Stimulated activated CD8-positive, alpha-beta memory T cell treated with anti-CD3 and anti-CD28 coated beads, Interleukin-7, amount 100 ng/mL, for 48 hours (primary cell): Measurements from ENCODE around the gene REC114.
"Not testable (repeated sequence)": the region's sequence is repeated elsewhere in the genome, so short reads cannot be mapped to it uniquely, and the experiment has no call there.

Experiments used
- DNase-seq, 2 donors: peaks; one replicate each; pipeline ENCODE4 v3.0.0-alpha.2; 2020; ENCODE audit warnings: low read depth in 1 of 2; ENCODE audit errors: extremely low read depth in 1 of 2

Gene REC114, protein sequence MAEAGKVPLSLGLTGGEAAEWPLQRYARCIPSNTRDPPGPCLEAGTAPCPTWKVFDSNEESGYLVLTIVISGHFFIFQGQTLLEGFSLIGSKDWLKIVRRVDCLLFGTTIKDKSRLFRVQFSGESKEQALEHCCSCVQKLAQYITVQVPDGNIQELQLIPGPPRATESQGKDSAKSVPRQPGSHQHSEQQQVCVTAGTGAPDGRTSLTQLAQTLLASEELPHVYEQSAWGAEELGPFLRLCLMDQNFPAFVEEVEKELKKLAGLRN

DNA sequence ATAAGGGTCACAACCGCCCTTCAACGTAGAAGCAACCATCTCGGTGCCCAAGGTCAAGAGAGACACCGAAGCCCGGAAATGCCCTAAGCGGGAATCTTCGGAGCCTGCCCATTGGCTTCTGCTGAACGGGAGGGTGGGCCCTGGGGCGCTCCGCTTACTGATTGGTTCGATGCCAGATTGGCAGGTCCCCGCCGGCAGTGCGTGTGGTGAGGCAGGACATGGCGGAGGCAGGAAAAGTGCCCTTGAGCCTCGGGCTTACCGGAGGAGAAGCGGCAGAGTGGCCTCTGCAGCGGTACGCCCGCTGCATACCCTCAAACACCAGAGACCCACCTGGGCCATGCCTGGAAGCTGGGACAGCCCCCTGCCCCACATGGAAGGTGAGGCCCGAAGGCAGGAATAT lies at the start of gene REC114:
REC114 (plus strand) TSS at position 197 of the 400 bp plus-strand sequence; CDS start at position 219, 22 bp downstream.
- DNase-seq, result no peak

DNA sequence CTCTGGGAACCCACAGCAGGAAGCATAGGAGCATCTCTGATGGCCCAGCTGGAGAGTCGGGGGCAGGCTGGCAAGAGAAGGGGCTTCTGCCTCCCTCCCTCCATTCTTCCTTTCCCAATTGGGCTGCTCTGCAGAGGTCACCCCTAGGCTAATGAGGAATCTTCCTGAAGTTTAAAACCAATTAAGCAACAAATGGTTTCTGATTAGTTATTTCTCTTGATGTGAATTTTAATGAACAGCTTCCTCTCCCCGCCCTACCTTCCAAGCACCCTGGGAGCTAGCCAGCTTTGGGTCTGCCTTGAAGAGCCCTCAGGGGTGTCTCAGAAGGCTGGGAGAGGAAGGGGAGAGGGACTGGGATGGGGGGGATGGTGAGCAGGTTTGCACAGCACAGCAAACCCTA lies 49.6 kb upstream of the REC114 start:
- no peak for DNase-seq

DNA sequence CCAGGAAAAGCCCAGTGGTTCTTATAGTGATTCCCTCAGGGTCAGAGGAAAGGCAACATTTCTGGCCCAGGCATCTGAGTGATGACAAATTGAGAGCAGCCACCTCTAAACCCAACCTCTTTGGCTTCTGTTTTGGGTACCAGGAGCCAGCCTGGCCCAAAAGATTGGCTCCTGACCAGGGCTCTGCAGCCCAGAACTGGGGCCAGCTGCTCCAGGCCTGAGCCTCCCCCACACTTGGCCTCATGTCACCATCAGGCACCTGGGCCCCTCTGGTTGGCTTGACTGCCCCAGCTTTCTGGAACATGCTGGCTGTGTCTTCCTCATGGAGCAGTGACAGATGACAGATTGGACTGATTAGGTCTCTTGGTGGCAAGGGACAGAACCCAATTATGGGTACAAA lies 48.2 kb upstream of the REC114 start:
- DNase-seq, result no peak

DNA sequence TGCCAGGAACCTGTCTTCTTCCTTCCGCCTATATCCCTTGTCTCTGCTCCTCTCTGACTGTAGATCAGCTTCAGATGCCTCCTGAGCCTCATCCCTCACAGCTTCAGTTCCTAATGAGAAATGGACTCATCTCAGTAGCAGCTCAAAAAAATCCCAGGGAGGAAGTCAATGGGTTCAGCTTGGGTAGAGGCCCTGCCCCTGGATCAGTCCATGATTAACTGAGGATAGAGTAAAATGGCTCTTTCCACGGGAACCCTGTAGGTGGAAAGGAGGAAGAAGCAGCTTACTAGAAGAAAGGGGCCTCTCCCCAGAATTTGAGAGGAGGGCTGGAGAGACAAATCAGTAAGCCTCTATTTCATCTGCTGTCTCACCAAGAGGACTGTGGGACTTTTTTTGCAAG lies 47.3 kb upstream of the REC114 start:
- no peak for DNase-seq

DNA sequence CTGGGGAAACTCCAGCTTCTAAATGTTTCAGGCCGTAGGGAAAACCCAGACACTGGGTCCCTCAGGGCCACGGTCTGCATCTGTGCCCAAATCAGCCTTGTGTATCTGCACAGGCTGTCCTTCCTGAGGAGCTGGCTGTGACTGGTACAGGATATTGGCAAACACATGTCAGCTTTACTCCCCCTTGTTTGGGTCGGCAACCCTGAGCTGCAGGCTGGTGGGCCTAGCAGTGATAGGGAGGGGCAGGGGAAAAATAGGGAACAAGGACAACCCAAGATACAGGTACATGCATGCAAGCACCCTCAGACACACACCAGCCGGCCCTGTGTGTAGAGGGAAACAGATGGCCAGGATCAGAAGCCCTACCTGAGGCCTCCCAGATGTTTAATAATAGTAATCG lies 45.5 kb upstream of the REC114 start:
- no peak for DNase-seq

DNA sequence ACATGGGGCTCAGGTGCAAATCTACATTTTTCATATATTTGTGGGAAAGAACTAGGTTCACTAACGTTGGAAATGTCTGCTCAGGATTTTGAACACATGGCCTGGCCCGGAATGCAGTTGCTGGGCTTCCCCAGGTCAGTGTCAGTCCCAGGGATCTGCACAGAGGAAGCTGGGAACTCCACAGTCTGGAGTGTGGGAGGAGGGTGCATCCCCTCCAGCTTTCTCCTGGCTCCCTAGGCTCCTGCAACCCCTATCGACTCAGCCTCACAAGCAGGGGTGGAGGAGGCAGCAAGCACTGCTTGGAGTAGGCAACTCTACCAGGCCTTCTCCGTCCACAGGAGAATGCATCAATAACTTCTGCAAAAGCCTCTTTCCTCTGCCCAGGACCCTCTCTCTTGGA lies 44.1 kb upstream of the REC114 start:
- DNase-seq, result no peak

DNA sequence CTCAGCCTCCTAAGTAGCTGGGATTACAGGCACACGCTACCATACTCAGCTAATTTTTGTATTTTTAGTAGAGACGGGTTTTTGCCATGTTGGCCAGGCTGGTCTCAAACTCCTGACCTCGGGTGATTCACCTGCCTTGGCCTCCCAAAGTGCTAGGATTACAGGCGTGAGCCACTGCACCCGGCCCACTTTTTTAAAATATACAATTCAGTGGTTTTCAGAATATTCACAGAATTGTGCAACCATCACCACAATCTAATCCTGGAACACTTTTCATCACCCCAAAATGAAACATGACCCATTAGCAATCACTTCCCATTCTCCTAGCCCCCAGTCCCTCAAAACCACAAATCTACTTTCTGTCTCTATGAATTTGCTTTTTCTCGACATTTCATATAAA lies 42.7 kb upstream of the REC114 start:
- not testable (repeated sequence) for DNase-seq

DNA sequence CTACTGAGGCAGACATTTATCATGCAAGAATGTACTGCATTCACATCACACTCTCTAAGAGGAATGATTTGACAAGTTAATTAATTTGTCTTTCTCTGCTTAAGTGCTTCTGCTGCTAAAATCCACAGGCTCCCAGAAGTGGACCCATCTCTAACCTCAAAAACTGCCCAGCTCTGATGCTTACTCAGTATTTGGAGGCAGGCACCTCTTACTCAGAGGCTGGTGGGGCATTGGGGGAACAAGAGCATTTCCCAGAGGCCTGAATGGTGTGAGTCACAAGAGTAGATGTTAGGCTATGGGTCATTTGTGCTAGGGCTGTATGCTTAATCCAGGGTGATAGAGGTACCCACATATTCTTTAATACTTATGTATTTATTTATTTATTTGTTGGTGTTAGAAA lies 39.8 kb upstream of the REC114 start:
- no peak for DNase-seq

DNA sequence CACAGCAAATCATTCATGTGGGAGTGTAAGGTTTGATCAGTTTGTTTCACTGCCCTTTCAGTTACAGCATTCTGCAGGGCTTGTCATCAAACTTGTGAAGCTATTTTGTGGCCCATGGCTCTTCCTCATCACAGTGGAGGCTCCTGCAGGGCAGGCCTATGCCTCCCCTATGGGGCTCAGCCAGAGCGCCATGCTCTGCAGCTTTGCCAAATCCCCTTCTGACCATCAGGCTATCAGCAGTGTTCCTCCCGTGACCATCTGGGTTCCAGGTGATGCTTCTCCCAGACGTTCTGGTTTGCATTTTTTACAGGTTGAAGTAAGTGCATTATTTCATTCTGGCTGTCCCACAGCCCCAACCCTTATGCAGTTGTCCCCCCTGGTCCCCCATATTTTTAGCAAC lies 28.1 kb upstream of the REC114 start:
- no peak for DNase-seq

DNA sequence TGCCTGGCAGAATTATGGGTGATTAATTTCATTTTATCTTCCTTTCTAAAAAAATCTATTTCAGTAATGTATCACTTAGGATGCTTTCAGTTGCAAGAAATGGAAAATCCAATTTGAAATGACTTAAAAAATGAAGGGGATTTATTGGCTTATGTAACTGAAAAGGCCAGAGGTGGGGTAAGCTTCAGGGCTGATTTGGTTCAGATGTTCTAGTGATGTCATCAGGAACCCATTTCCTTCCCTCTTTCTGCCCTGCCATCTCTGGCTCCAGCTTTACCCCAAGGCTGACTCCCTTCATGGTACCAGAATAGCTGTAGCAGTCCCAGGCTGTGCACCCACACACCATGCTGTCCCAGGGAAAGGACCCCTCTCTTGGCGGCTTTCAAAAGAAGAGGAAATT lies 18.5 kb upstream of the REC114 start:
- DNase-seq, result no peak

DNA sequence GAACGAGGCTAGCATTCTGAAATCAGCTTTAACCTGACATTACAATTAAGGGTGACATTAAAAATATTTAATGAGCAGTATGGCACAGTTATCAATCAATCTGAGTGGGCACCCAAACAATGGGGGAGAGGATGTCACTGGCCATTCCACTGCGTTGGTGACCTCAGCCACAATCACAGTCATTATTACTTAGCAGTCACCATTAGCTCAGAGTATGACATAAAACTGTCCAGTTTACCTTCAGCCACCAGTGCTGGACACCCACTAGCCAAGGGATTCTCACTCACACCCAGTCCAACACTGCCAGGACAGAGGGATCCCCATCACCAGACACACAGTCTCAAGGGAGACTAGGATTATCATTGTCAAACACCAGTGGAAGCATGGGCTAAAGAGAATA lies 17.5 kb upstream of the REC114 start:
- DNase-seq, result no peak

DNA sequence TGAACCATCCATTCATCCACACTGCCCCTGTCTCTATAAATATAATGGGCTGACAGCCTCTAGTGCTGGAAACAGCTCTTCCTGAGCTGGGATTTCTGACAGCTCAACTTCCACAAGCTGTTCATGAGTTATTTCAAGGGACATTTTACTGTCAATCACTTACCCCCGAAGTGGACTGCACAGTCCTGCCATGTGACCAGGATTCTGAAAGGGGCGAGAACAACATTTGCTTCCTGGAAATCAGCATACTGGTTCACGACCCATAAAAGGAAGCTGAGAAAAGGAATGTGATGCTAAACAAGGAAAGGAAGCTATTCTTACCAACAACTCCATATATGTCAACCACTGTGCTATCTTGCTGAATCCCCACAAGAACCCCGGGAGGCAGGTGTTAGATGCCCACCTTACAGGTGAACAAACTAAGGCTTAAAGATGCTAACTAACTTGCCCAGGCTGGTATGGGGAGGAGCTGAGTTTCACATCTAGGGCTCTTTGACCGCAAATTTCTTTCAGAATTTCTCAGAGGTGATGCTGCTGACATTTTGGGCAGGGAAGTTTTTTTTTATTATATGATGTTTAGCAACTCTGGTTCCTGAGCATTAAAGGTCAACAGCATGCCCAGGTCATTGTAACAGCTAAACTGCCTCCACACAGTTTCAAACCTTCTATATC lies 16.5 kb upstream of the REC114 start:
- no peak for DNase-seq

DNA sequence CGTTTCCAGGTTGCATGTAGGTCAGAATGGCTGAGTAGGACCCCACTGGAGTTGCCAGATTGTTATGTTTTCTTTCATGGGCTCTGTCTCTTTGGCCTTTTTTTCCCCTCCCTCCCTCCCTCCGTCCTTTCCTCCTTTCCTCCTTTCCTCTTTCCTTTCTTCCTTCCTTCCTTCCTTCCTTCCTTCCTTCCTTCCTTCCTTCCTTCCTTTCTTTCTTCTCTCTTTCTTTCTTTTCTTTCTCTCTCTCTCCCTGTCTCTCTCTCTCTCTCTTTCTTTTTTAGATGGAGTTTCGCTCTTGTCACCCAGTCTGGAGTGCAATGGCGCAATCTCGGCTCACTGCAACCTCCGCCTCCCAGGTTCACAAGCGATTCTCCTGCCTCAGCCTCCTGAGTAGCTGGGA lies 11.6 kb upstream of the REC114 start:
- not testable (repeated sequence) for DNase-seq

DNA sequence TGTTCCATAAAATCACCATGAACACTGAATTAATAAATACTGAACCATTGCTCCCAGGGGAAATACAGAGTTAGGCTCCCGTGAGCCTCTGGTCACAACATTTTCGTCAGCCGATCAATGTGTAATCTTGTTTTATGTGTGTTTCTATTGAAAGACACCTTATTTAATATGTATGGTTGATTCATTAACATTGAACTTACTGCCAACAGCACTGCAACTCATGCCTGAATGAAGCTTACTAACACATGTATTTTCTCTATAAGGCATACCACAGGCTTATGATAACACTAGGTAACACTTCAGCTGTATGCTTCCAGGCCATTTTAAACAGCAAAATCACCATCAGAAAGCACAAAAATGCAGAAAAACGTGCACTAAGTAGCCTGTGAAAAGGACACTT lies 9.1 kb upstream of the REC114 start:
- DNase-seq, result no peak

DNA sequence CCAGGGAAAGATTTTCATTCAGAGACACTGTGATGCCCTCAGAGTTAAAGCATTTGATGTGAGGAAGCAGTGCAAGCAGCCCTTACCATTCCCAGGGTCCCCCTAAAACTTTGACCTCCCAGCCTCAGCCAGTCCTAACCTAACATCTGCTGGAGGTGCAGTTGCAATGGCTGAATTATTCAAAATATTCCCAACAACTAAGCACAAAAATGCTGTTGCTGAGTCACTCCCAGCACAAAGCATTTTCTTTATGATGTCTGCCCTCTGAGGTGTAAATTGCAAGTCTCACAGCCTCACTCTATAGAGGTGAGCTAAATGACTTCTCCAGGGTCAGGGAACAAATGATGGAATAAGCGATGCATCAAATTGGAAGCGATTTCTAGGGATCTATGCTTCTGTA lies 6.4 kb upstream of the REC114 start:
- no peak for DNase-seq

DNA sequence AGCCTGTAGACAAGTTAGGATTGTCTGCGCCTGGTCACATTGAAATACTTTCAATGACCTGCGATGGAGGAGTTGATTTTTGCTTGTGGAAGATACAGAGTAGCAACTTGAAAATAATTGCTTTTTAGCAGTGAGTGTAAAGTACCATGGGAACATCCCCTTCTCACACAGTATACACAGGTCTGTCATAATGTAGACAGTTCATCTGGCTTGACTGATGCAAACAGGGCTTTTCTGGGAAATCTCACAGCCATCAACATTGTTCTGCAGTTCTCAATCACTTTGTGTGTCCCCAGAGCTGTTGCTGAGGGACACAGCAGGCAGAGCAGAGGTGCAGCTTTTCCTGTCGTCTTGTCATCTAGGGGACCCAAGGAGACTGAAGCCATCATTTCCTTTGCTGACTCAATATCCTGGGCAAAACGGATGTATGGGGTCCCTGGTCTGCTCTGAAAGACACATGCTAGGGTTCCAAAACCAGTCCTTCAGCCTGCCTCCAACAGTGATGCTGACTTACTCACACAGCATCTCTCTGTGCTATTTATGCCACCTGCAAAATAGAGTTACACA lies 5.3 kb upstream of the REC114 start:
- DNase-seq, result no peak

DNA sequence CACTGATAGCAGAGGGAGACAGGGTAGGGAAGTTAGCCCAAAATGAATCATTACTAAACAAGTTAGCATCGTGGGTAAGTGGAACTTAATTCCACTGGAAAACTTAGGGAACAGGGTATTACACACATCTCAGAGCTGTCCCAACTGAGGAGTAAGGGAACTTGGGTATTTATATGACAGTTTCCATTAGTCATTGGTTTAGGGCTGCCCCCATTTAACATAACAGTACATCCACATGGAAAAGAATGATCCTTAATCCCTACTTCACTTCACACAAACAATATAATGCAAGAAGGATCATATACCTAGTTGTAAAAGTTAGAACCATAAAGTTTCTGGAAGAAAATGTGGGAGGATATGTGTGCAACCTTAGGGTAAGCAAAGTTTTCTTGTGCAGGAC lies 4.3 kb upstream of the REC114 start:
- no peak for DNase-seq

DNA sequence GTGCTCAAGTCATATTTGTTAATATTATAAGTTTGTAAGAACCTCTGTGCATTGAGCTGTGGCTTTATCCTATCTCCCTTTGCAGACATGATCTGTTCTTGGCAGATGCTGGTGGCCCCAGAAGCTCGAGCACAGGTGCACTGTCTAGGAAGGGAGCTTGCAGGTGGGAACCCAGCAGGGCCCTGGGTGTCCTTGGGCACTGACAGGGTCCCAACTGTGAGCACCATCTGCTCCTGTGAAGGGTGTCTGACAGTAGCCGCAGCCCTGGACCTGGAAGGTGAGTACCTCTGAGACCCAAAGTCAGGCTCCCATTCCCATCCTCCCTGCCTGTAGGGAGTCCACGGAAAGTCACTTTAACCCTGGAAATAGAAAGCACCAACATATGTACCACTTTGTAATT lies 2.4 kb upstream of the REC114 start:
- DNase-seq, result no peak

DNA sequence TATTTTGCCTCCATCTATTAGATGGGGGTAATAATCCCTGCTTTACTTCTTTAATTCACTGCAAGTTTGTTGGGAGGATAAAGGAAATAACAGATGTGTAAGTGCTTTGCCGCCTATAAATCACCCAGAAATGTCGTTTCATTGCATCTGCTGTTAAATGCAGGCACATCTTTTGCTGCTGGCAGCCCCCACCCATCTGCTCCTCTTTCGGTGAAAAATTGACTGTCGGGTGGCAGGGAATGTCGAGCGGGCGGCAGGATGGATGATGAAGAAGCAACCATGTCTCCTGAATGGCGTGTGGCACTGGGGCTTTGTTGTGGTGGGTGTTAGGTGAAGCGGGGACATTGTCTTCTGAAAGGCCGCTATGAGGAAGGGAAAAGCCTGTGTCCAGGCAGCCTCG lies 543 bp upstream of the REC114 start:
- no peak for DNase-seq

DNA sequence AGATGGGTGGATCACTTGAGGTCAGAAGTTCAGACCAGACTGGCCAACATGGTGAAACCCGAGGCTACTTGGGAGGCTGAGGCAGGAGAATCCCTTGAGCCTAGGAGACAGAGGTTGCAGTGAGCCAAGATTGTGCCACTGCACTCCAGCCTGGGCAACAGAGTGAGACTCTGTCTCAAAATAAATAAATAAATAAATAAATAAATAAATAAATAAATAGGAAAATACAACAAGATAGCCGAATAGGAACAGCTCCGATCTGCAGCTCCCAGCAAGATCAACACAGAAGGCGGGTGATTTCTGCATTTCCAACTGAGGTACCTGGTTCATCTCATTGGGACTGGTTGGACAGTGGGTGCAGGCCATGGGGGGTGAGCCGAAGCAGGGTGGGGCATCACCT lies 4.5 kb downstream of the REC114 start:
- not testable (repeated sequence) for DNase-seq

DNA sequence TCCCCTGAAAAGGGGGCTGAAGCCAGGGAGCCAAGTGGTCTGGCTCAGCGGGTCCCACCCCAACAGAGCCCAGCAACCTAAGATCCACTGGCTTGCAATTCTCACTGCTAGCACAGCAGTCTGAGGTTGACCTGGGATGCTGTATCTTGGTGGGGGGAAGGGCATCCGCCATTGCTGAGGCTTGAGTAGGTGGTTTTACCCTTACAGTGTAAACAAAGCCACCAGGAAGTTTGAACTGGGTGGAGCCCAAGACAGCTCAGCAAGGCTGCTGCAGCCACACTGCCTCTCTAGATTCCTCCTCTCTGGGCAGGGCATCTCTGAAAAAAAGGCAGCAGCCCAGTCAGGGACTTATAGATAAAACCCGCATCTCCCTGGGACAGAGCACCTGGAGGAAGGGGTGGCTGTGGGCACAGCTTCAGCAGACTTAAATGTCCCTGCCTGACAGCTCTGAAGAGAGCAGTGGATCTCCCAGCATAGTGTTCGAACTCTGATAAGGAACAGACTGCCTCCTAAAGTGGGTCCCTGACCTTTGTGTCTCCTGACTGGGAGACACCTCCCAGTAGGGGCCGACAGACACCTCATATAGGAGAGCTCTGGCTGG lies 5.3 kb downstream of the REC114 start:
- not testable (repeated sequence) for DNase-seq

DNA sequence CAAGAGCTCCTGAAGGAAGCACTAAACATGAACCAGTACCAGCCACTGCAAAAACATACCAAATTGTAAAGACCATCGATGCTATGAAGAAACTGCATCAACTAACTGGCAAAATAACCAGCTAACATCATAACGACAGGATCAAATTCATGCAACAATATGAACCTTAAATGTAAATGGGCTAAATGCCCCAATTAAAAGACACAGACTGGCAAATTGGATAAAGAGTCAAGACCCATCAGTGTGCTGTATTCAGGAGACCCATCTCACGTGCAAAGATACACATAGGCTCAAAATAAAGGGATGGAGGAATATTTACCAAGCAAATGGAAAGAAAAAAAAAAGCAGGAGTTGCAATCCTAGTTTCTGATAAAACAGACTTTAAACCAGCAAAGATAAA lies 7.0 kb downstream of the REC114 start:
- DNase-seq, result not testable (repeated sequence)
